ENCODE data around the gene NUP160. TPM values are rescaled to one million over a fixed set of nuclear protein-coding genes. Genes with fewer than 3 reads are reported as not detected.

Gene NUP160
- total and polyA plus RNA-seq, 10 of the 15 experiments (the other 5 are each of a cell fraction or from before 2014, with no cell fraction given): 24.0 to 87.6 (median 54.6) TPM

DNA sequence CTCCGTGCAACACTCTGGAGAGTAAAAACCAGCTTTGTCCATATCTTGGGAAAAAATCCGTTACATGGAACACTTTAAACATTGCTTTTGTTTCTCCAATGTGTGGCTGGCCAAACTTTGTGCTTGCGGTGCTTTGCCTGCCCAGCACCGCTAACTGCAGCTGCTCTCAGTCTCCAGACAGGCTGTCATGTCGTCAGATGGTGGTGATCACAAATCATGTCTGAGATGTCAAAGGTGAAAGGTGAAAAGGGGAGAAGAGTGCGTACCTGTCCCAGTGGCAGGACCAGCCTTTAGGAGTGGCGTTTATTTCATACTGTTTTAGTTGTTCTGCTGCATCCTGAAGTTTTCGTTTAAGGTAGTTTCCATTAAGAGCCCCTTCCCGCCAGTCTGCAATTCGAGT lies 115.9 kb downstream of the NUP160 start:
- no peak for FAIRE-seq
- no peak for DNase-seq (ENCODE audit: low read depth, low spot score)
- H3K9me3 ChIP-seq (replicated peaks; ENCODE audit: control insufficient read depth, insufficient read depth, low read length): no peaks in the 10 kb centered on the region
- no peak for ATAC-seq
- intact Hi-C loops (cut with micrococcal nuclease; ENCODE audit: unreplicated experiment) (no loop called here), in situ Hi-C loops (cut with MboI) (loop anchor here (25.0 kb wide), 1 partner anchor 945 kb away; no protein-coding TSS in a partner anchor)
- H3K9ac ChIP-seq (ENCODE audit: control insufficient read depth, insufficient read depth, low read length): no peak overlapping the region
- H3K4me2 ChIP-seq (ENCODE audit: control insufficient read depth, insufficient read depth): no peak overlapping the region
- H3K27me3 ChIP-seq (replicated peaks in 1 of 2; ENCODE audit: control insufficient read depth in 2 of 2, insufficient read depth in 2 of 2, low read length in 1 of 2): no peaks in the 10 kb centered on the region
- no peaks in the 10 kb centered on the region for H4K20me1 ChIP-seq (ENCODE audit: control insufficient read depth, insufficient read depth)
- no peaks in the 10 kb centered on the region for H3K79me2 ChIP-seq (ENCODE audit: control insufficient read depth, insufficient read depth, low read length)
- no peak overlapping the region for H3K27ac ChIP-seq (ENCODE audit: control insufficient read depth, insufficient read depth)
- ChIA-PET CTCF (no interaction called here), RAD21 (ENCODE audit: unreplicated experiment) (no interaction called here), POLR2A (interaction anchor here (1.1 kb wide), 1 partner anchor 10 kb away, joined by 3 read pairs; no protein-coding TSS in a partner anchor), SMC1A (ENCODE audit: uncharacterized antibody, unreplicated experiment) (no interaction called here)
- H3K36me3 ChIP-seq (ENCODE audit: control insufficient read depth in 2 of 2, insufficient read depth in 2 of 2, low read length in 1 of 2): peaks cover 12 to 66% of the 10 kb centered on the region in 2 experiments
- no peak overlapping the region for H2AFZ ChIP-seq (ENCODE audit: control insufficient read depth, low read depth, low read length)
- WGBS (ENCODE audit: insufficient coverage, insufficient replicate concordance, low lambda C conversion rate, missing lambda C conversion rate): 96% methylated on average over 10 of the region's 10 CpGs
- TF ChIP-seq RCOR1 (conservative IDR thresholded peaks at IDR 0.05; ENCODE audit: low read depth, low read length) (no peak), POLR2AphosphoS2 (IDR thresholded peaks at IDR 0.05; ENCODE audit: low read depth, low read length) (no peak), NFYA (IDR thresholded peaks at IDR 0.05; ENCODE audit: borderline replicate concordance, low read depth, low read length) (no peak), KAT2A (conservative IDR thresholded peaks at IDR 0.05; ENCODE audit: control insufficient read depth, low read depth, low read length) (no peak), CHD1 (IDR thresholded peaks at IDR 0.05; ENCODE audit: low read depth, low read length) (no peak), TCF12 (IDR thresholded peaks at IDR 0.05; ENCODE audit: low read depth, low read length) (no peak)
- BruUV-seq (replicated peaks): no TSS peak
- H3K4me1 ChIP-seq (ENCODE audit: control insufficient read depth, insufficient read depth, low read length): no peaks in the 10 kb centered on the region
- H3K4me3 ChIP-seq: no peak overlapping the region

GRCh38 chr11:47731475-47731874 lies 116.7 kb downstream of the NUP160 start:
- ATAC-seq (no peak), FAIRE-seq (no peak), DNase-seq (ENCODE audit: low read depth, low spot score) (no peak)
- H3K9me3 ChIP-seq (replicated peaks; ENCODE audit: control insufficient read depth, insufficient read depth, low read length): no peaks in the 10 kb centered on the region
- H3K4me2 ChIP-seq (ENCODE audit: control insufficient read depth, insufficient read depth): no peak overlapping the region
- H3K79me2 ChIP-seq (ENCODE audit: control insufficient read depth, insufficient read depth, low read length): no peaks in the 10 kb centered on the region
- no peak overlapping the region for H3K9ac ChIP-seq (ENCODE audit: control insufficient read depth, insufficient read depth, low read length)
- H2AFZ ChIP-seq (ENCODE audit: control insufficient read depth, low read depth, low read length): no peak overlapping the region
- H3K36me3 ChIP-seq (ENCODE audit: control insufficient read depth in 2 of 2, insufficient read depth in 2 of 2, low read length in 1 of 2): peaks cover 12 to 63% of the 10 kb centered on the region in 2 experiments
- H3K4me3 ChIP-seq: no peak overlapping the region
- in situ Hi-C loops (cut with MboI) (loop anchor here (25.0 kb wide), 1 partner anchor 944 kb away; no protein-coding TSS in a partner anchor), intact Hi-C loops (cut with micrococcal nuclease; ENCODE audit: unreplicated experiment) (no loop called here)
- H3K27ac ChIP-seq (ENCODE audit: control insufficient read depth, insufficient read depth): no peak overlapping the region
- H3K4me1 ChIP-seq (ENCODE audit: control insufficient read depth, insufficient read depth, low read length): no peaks in the 10 kb centered on the region
- ChIA-PET RAD21 (ENCODE audit: unreplicated experiment) (interaction anchor here (1.0 kb wide), 1 partner anchor 9 kb away, joined by 3 read pairs; no protein-coding TSS in a partner anchor), CTCF (interaction anchor here (0.7 to 1.0 kb wide), 2 partner anchors 12 to 27 kb away, joined by 3 read pairs; no protein-coding TSS in a partner anchor), SMC1A (ENCODE audit: uncharacterized antibody, unreplicated experiment) (interaction anchor here (0.6 kb wide), 1 partner anchor 60 kb away, joined by 4 read pairs; no protein-coding TSS in a partner anchor), POLR2A (interaction anchor here (0.6 kb wide), 1 partner anchor 10 kb away, joined by 3 read pairs; no protein-coding TSS in a partner anchor)
- no peaks in the 10 kb centered on the region for H4K20me1 ChIP-seq (ENCODE audit: control insufficient read depth, insufficient read depth)
- no peaks in the 10 kb centered on the region for H3K27me3 ChIP-seq (replicated peaks in 1 of 2; ENCODE audit: control insufficient read depth in 2 of 2, insufficient read depth in 2 of 2, low read length in 1 of 2)
- BruUV-seq (replicated peaks): no TSS peak
- over 99% methylated on average over 6 of the region's 6 CpGs for WGBS (ENCODE audit: insufficient coverage, insufficient replicate concordance, low lambda C conversion rate, missing lambda C conversion rate)
- TF ChIP-seq RB1 (IDR thresholded peaks at IDR 0.05; ENCODE audit: borderline replicate concordance) (no peak), PAX8 (IDR thresholded peaks at IDR 0.05) (no peak), SREBF1 (IDR thresholded peaks at IDR 0.05; ENCODE audit: low read length) (no peak), E2F8 (IDR thresholded peaks at IDR 0.05; ENCODE audit: low read depth, partially characterized antibody) (no peak), DPF2 (IDR thresholded peaks at IDR 0.05) (no peak), FOXM1 (IDR thresholded peaks at IDR 0.05; ENCODE audit: low read depth, low read length) (no peak), EED (IDR thresholded peaks at IDR 0.05; ENCODE audit: low read depth) (no peak), CREM (IDR thresholded peaks at IDR 0.05; ENCODE audit: low read depth) (no peak), CHD4 (IDR thresholded peaks at IDR 0.05) (no peak), ZBED1 (IDR thresholded peaks at IDR 0.05; ENCODE audit: borderline replicate concordance) (no peak)

Data from GM12878 (cell line).